HL-60/S4 treated with retinoic acid at 250 ng/mL for 4 days and 3 days (cell line): ENCODE results near the gene RPS19BP1.

Experiments used
- in situ Hi-C: fragments of 300-500 bp; cut with MboI; formaldehyde crosslinking; loops from 2 replicates; pipeline ENCODE4 v1.7.0; 2022; ENCODE audit warnings: low sequenced_read_pairs

Gene RPS19BP1

GRCh38 chr22:39559456-39560105, 27.0 kb upstream of the RPS19BP1 start:
- in situ Hi-C loops: no loop called here

DNA sequence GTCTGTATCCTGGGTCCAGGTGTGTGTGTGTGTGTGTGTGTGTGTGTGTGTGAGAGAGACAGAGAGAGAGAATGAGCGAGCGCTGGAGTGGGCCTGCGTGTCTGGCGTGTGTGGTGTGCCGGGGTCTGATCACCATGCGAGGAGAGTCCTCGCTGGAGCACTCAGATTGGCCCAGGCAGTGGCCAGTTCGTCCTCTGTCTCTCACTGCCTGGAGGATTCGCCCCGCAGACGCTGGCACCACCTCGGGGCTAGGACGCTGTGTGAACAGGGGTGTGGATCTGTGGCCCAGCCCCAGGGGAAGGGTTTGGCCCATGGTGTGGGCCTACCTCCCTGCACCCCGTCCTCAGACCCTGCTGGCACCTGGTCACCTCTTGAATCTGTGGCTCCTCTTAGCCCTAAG, 26.4 kb upstream of the RPS19BP1 start:
- in situ Hi-C loops: no loop called here

DNA sequence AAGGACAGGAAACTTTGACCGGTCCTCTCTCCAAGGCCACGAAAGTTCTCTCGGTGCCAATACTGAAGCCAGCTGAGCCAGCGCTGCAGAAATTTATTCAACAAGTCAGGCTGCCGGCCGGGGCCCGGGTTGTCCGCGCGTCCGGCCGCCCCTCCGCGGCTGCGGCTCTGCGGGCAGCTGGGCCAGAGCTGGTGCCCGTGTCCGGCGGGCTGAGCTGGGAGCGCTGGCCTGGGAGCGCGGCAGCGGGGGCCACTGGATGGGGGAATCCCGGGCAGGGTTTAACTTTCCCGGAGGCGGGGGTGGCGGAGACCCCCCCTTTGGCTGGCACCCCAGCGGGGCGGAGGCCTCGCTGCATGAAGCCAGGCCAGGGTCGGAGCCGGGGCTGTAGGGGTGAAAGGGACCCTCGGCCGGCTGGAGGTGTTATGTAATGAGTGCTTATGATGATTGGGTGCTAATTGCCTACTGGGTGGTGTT, 25.7 kb upstream of the RPS19BP1 start:
- in situ Hi-C loops: no loop called here

DNA sequence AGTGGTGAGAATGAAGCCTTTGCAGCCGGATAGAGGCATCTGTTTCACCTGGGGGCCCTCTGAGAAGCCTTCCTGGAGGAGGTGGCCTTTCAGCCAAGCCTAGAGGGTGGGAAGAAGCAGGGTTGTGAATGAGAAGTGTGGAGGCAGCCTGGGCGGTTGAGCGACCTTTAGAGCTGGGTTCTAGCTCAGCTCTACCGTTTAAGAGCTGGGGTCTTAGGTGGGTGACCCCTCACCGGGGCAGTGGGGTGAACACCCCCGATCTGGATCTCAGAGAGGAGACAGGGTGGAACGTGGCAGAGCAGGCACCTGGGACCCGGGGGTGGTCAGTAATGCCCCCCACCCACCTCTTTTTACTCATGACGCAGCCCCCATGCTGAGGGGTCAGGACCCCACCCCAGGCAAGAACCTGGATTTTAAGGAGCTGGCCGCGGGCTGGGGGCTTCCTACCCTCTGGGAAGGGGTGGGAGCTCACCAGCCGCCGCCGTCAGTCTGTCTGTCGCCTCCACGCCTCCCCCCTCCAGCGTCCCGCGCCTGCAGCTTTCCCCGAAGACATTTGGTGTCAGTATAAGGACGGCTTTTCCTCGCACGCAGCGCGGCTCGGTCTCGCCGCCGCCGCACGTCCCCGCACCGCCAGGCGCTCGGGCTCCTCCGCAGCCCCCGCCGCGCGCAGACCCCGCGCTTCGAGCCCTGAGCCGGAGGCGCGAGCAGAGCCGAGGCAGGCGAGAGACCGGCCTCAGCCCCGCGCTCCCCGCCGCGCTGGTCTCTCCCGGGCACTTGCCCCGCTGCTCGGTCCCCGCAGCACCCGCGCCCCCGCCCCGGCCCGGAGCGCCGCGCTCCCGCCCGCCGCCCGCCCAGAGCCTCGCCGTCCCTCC, 24.7 kb upstream of the RPS19BP1 start:
- in situ Hi-C loops: no loop called here

- in situ Hi-C loops: no loop called here
Observed at GRCh38 chr22:39554151-39554550, 21.6 kb upstream of the RPS19BP1 start.

DNA sequence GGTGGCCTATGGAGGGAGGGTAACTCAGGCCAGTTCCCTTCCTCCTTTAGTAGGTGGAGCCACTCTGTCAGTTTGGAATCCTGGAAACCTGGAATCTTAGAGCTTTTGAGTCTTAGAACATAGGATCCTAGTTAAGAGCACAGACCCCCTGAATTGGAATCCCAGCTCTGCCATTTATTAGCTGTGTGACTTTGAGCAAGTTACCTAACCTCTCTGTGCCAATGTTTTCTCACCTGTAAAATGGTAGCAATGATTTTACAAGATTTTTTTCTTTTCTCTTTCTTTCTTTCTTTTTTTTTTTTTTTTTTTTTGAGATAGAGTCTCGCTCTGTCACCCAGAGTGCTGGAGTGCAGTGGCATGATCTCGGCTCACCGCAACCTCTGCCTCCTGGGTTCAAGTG, 20.9 kb upstream of the RPS19BP1 start:
- in situ Hi-C loops: no loop called here

DNA sequence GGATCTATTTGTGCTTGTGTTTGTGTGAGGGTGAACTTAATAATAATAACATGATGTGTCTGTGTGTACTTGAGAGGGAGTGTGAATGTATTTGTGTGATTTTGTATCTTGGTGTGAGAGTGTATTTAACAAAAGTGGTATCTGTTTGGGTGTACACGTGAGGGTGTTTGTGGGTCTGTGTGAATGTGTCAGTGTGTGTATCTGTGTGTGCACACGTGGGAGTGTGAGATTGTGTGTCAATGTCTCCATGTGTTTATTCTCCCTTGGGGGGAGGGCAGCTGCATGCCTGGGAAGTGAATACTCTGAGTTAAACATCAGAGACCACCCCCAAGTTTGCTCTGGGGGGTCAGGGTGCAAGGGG, 15.0 kb upstream of the RPS19BP1 start:
- in situ Hi-C loops: loop anchor here (25.0 kb wide), 1 partner anchor 790 kb away; the partner anchor contains the start of gene ADSL

DNA sequence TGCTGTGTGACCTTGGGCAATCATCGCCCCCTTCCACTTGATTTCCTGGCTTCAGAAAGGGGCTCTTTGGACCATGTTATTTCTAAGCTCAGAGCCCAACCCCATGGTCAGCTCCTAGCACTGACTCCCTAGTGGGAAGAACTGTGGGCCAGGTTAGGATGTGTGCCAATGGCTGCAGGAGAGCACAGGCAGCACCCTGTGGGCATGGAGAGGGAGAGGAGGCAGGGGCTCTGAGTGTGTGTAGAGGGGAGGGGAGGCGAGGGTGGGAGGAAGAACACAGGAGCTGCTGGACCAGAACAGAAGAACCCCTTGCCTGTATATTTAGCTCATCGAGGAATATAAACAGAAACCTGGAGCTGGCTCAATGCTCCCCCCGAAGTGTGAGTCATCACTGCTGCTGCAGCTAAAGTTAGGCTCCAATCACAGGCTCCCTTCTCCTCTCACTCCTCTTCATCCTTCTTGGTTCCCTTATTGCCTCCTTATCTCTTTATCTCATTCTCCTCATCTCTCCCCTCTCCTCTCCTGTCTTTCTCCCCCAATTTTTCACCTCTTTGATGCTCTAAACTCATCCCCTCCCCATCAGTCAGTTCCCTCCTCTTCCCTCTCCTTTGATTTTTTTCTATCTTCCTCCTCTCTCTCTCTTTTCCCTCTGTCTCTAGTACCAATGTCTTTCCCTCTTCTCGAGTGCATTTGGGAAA, 14.5 kb upstream of the RPS19BP1 start:
- in situ Hi-C loops: loop anchor here (25.0 kb wide), 1 partner anchor 790 kb away; the partner anchor contains the start of gene ADSL

- in situ Hi-C loops: loop anchor here (25.0 kb wide), 1 partner anchor 792 kb away; the partner anchor contains the start of gene ADSL
Observed at GRCh38 chr22:39545386-39546365, 13.1 kb upstream of the RPS19BP1 start.

DNA sequence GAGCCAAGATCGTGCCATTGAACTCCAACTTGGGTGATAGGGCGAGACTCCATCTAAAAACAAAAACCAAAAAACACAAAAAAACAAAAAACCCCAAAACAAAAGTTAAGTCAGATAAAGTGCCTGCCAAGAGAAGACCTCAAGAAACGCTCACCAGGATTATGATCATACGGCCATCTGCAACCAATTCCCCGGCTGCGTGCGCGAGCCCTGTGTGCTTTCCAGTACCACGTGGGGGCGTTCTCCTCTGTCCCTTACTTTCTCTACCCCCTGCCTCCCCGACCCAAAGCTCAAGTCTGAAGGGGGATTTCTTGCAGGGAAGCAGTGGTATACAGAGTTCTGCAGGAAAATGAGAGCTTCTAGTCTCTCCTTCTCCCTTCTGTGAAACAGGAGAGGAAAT, 10.5 kb upstream of the RPS19BP1 start:
- in situ Hi-C loops: loop anchor here (25.0 kb wide), 1 partner anchor 794 kb away; the partner anchor contains the start of gene ADSL

DNA sequence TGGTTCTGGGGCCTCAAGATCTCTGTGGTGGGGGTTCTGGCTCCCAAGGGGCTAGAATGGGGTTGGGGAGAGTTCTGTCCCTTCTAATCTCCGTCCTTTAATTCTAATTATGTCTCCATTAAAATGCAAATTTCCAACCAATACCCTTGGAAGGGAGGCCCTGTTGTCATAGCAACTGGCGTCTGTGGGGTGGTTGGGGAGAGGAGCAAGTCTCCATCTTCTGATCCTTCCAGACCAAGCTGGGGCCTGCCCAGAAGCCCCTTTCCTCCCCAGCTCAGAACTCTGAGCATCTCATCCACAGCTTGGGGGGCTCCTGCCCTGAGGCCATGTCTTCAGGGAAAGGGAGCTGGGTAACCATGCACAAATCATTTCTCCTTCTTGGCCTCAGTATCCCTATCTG, 5.4 kb upstream of the RPS19BP1 start:
- in situ Hi-C loops: loop anchor here (5.0 to 25.0 kb wide), 2 partner anchors 494 to 799 kb away; partner anchors contain the start of gene ADSL

DNA sequence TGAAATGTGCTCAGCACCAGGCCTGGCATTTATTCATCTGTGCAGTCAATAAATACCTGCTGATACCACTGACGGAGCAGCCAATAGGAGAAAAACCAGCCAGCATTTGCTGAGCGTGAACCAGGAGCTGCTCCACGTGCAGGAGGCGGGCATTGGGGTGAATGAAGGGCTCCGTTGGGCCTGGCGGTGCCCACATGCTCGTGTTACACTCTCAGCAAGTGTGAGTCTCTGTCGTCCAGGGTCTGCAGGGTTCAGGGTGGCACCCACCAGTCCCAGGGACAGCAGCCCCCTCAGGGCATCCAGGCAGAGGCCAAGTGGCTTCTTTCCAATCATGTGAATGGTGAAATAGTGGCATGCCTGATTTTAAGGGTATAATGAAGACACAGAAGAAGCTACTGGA, 4.2 kb upstream of the RPS19BP1 start:
- in situ Hi-C loops: loop anchor here (5.0 to 25.0 kb wide), 2 partner anchors 496 to 801 kb away; partner anchors contain the start of gene ADSL

GRCh38 chr22:39535831-39536449, 3.4 kb upstream of the RPS19BP1 start:
- in situ Hi-C loops: loop anchor here (5.0 to 25.0 kb wide), 2 partner anchors 496 to 801 kb away; partner anchors contain the start of gene ADSL

DNA sequence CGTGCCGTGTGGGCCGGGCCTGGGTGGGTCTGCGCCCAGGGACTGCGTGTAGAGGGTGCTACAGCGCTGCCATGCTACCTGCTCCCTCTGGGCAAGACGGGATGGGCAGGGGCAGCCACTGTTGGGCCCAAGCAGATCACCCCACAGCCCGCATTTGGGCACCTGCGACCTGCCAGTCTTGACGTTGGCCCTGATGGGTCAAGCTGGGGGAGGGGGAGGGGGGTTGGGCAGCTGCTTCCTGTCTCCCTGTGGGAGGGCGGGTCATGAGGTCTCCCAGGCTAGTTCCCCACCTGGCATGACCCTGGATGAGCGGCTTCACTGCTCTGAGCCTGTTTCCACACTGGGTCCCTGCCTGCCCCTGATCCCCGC, 2.8 kb upstream of the RPS19BP1 start:
- in situ Hi-C loops: loop anchor here (5.0 to 25.0 kb wide), 2 partner anchors 497 to 802 kb away; partner anchors contain the start of gene ADSL

DNA sequence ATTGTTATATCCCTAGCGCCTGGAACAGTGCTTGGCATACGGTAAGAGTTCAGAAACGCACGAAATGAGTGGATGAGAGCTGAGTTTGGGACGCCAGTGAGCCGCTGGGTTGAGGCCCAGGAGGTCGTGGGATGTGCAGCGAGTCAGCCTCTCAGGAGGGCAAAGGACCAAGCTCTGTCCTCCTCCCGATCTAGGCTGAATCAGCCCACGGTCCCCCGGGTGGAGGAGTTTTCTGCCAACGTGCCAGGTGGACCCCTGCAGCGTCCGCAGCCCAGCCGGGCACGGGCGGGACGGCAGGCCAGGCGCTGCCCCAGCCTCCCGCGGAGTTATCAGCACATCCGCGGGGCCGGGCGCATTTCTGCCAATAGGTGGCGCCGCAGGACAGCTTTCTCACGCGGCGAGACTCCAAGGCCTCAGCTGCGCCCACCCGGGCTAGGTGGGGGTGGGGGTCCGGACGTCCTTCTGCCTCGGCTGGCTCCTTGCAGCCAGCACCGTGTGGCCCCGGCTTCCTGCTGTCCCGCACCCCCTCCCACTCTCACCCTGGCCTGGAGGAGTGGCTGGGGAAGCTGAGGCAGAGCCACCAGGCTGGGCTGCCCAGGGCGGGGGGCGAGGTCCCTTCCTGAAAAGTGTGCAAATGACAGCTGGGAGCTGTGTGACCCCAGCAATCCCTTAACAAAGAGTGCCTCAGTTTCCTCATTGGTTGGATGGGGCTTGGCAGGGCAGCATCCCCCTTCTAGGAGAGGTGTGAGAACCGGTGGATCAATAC, 2.2 kb upstream of the RPS19BP1 start:
- in situ Hi-C loops: loop anchor here (5.0 to 25.0 kb wide), 2 partner anchors 498 to 803 kb away; partner anchors contain the start of gene ADSL

DNA sequence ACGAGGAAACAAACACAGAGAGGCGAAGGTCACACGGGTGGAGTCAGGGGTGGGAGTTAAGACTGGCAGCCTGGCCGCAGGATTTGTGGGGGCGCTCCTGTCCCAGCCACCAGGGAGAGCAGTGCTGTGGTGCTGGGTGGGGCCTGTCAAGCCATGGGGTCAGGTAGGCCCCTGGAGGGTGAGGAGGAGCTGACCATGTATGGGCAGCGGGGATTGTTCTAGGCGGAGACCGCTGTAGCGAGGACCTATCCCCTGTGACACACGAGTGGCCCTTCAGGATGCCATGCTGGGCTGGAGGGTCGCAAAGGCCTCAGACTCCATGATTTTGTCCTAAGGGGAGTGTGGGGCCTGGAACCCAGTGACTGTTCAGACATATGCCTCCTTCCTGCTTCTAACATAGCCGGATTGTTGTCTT, 1.6 kb upstream of the RPS19BP1 start:
- in situ Hi-C loops: loop anchor here (25.0 kb wide), 1 partner anchor 803 kb away; the partner anchor contains the start of gene ADSL

DNA sequence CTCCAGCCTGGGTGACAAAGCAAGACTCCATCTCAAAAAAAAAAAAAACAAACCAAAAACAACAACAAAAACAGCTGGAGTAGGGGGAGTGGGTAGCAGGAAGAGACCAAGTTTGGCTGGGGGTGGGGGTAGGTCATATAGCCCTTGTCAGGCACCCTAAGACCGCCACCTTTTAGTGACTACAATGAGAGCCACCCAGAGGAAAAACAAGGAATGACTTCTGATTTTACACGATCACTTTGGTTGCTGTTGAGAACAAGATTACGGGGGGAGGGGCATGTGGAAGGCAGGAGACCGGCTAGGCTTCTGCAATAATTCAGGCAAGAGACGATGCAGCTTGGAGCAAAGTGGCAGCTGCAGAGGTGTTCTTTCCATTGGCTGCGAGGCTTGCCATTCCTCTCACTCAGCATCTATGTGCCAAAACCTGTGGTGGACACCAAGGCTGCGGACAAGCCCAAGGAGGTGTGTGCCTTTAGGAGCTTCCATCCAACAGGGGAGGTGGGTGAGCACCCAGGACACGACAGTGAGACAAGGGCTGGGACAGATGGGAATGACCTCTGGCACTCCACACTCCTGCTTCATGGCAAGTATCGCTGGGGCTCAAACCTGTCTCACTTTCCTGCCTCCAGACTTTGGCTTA, 1.7 kb downstream of the RPS19BP1 start:
- in situ Hi-C loops: loop anchor here (25.0 kb wide), 1 partner anchor 806 kb away; the partner anchor contains the start of gene ADSL

- in situ Hi-C loops: loop anchor here (25.0 kb wide), 1 partner anchor 807 kb away; the partner anchor contains the start of gene ADSL
Observed at GRCh38 chr22:39530116-39530515, 2.4 kb downstream of the RPS19BP1 start.
